ENCODE data around the gene SESN1. TPM values are rescaled to one million over a fixed set of nuclear protein-coding genes. Genes with fewer than 3 reads are reported as not detected.
A peak's percentile ranks its signal among the peaks of the same experiment; 100 is the strongest.

The SESN1 gene
- total RNA-seq, 4 donors from 2014 or later: 22.8 to 87.5 (median 43.4) TPM

- no peaks in the 10 kb centered on the region for H3K9me3 ChIP-seq
- no peaks in the 10 kb centered on the region for H3K27me3 ChIP-seq
- no peak for DNase-seq
Measured at GRCh38 chr6:108957221-108957620, 137.4 kb downstream of the SESN1 start.

GRCh38 chr6:108955329-108955949 is 139.2 kb downstream of the SESN1 start:
- TF ChIP-seq POLR2A (IDR thresholded peaks at IDR 0.05): no peak
- TF ChIP-seq CTCF (IDR thresholded peaks at IDR 0.05): no peak
- no peaks in the 10 kb centered on the region for H3K36me3 ChIP-seq
- DNase-seq: no peak
- no peaks in the 10 kb centered on the region for H3K27me3 ChIP-seq
- no peak overlapping the region for H3K4me3 ChIP-seq
- no peak overlapping the region for H3K27ac ChIP-seq
- peaks cover 0 to 14% (median 0%) of the 10 kb centered on the region in 4 donors for H3K4me1 ChIP-seq
- H3K9me3 ChIP-seq: no peaks in the 10 kb centered on the region

More at GRCh38 chr6:108957221-108957620, 137.4 kb downstream of the SESN1 start:
- Histone ChIP-seq H3K36me3 (no peaks in the 10 kb centered on the region), H3K4me1 (peaks cover 0 to 3% (median 0%) of the 10 kb centered on the region in 4 donors), H3K4me3 (no peak overlapping the region), H3K27ac (no peak overlapping the region)
- TF ChIP-seq CTCF (IDR thresholded peaks at IDR 0.05): no peak
- no peak for TF ChIP-seq POLR2A (IDR thresholded peaks at IDR 0.05)

GRCh38 chr6:108953681-108954080 is 141.0 kb downstream of the SESN1 start:
- TF ChIP-seq CTCF (IDR thresholded peaks at IDR 0.05) (no peak), POLR2A (IDR thresholded peaks at IDR 0.05) (no peak)
- H3K27me3 ChIP-seq: no peaks in the 10 kb centered on the region
- H3K27ac ChIP-seq: no peak overlapping the region

GRCh38 chr6:108952776-108953486 is 141.7 kb downstream of the SESN1 start:
- DNase-seq: no peak
- TF ChIP-seq CTCF (IDR thresholded peaks at IDR 0.05): no peak
- no peak for TF ChIP-seq POLR2A (IDR thresholded peaks at IDR 0.05)
- H3K4me3 ChIP-seq: no peak overlapping the region
- H3K4me1 ChIP-seq: peaks cover 0 to 17% (median 0%) of the 10 kb centered on the region in 4 donors
- peak overlapping the region in 2 of 4 donors; percentile 28 to 29 for H3K27ac ChIP-seq
- no peaks in the 10 kb centered on the region for H3K27me3 ChIP-seq
- no peaks in the 10 kb centered on the region for H3K36me3 ChIP-seq
- H3K9me3 ChIP-seq: no peaks in the 10 kb centered on the region

More at GRCh38 chr6:108953681-108954080, 141.0 kb downstream of the SESN1 start:
- H3K9me3 ChIP-seq: no peaks in the 10 kb centered on the region
- H3K4me3 ChIP-seq: no peak overlapping the region
- DNase-seq: no peak
- H3K36me3 ChIP-seq: no peaks in the 10 kb centered on the region
- peaks cover 0 to 14% (median 0%) of the 10 kb centered on the region in 4 donors for H3K4me1 ChIP-seq

- H3K27me3 ChIP-seq: no peaks in the 10 kb centered on the region
- peaks cover 0 to 27% (median 0%) of the 10 kb centered on the region in 4 donors for H3K4me1 ChIP-seq
- no peak overlapping the region for H3K4me3 ChIP-seq
- H3K9me3 ChIP-seq: no peaks in the 10 kb centered on the region
- DNase-seq: no peak
- peak overlapping the region in 2 of 4 donors; percentile 3 to 31 for H3K27ac ChIP-seq
- TF ChIP-seq POLR2A (IDR thresholded peaks at IDR 0.05) (no peak), CTCF (IDR thresholded peaks at IDR 0.05) (no peak)
- no peaks in the 10 kb centered on the region for H3K36me3 ChIP-seq
Measured at GRCh38 chr6:108951351-108951953, 143.2 kb downstream of the SESN1 start.

Measured in Peyer's patch (tissue), 4 donors.